ENCODE measurements around the gene NLRC5. TPM values are rescaled to one million over a fixed set of nuclear protein-coding genes. Genes with fewer than 3 reads are reported as not detected.
"Not testable (repeated sequence)": the region's sequence is repeated elsewhere in the genome, so short reads cannot be mapped to it uniquely, and the experiment has no call there.

Gene NLRC5
- total RNA-seq, 1 donor from 2014 or later = 1.5 TPM

- H3K27ac Mint-ChIP-seq (ENCODE audit: unreplicated experiment) = no peak overlapping the region
- no peaks in the 10 kb centered on the region for H3K36me3 Mint-ChIP-seq (ENCODE audit: unreplicated experiment)
- no peak for TF ChIP-seq CTCF (IDR thresholded peaks at IDR 0.05; ENCODE audit: partially characterized antibody, unreplicated experiment)
- H3K9me3 Mint-ChIP-seq (ENCODE audit: unreplicated experiment) = peaks cover 1% of the 10 kb centered on the region
- no peak overlapping the region for H3K4me3 Mint-ChIP-seq (ENCODE audit: unreplicated experiment)
- H3K27me3 Mint-ChIP-seq (ENCODE audit: unreplicated experiment) = no peaks in the 10 kb centered on the region
- no peak for DNase-seq
- H3K4me1 Mint-ChIP-seq (ENCODE audit: low read depth, unreplicated experiment) = peaks cover 2% of the 10 kb centered on the region
Measured at GRCh38 chr16:57067347-57067746, 78.0 kb downstream of the NLRC5 start.

GRCh38 chr16:57069053-57069452, 79.7 kb downstream of the NLRC5 start:
- Mint-ChIP-seq H3K27me3 (ENCODE audit: unreplicated experiment) (no peaks in the 10 kb centered on the region), H3K9me3 (ENCODE audit: unreplicated experiment) (peaks cover 2% of the 10 kb centered on the region), H3K4me3 (ENCODE audit: unreplicated experiment) (no peak overlapping the region), H3K4me1 (ENCODE audit: low read depth, unreplicated experiment) (no peaks in the 10 kb centered on the region), H3K27ac (ENCODE audit: unreplicated experiment) (no peak overlapping the region), H3K36me3 (ENCODE audit: unreplicated experiment) (no peaks in the 10 kb centered on the region)
- no peak for DNase-seq
- no peak for TF ChIP-seq CTCF (IDR thresholded peaks at IDR 0.05; ENCODE audit: partially characterized antibody, unreplicated experiment)

- peaks cover 2% of the 10 kb centered on the region for H3K9me3 Mint-ChIP-seq (ENCODE audit: unreplicated experiment)
- H3K36me3 Mint-ChIP-seq (ENCODE audit: unreplicated experiment) = no peaks in the 10 kb centered on the region
- H3K4me3 Mint-ChIP-seq (ENCODE audit: unreplicated experiment) = no peak overlapping the region
- DNase-seq = no peak
- H3K27me3 Mint-ChIP-seq (ENCODE audit: unreplicated experiment) = no peaks in the 10 kb centered on the region
- no peak overlapping the region for H3K27ac Mint-ChIP-seq (ENCODE audit: unreplicated experiment)
- no peaks in the 10 kb centered on the region for H3K4me1 Mint-ChIP-seq (ENCODE audit: low read depth, unreplicated experiment)
- TF ChIP-seq CTCF (IDR thresholded peaks at IDR 0.05; ENCODE audit: partially characterized antibody, unreplicated experiment) = no peak
Measured at GRCh38 chr16:57069635-57070370, 80.4 kb downstream of the NLRC5 start.

GRCh38 chr16:57070424-57070823, 81.1 kb downstream of the NLRC5 start:
- H3K36me3 Mint-ChIP-seq (ENCODE audit: unreplicated experiment) = no peaks in the 10 kb centered on the region
- no peak for TF ChIP-seq CTCF (IDR thresholded peaks at IDR 0.05; ENCODE audit: partially characterized antibody, unreplicated experiment)
- no peak overlapping the region for H3K4me3 Mint-ChIP-seq (ENCODE audit: unreplicated experiment)
- H3K27me3 Mint-ChIP-seq (ENCODE audit: unreplicated experiment) = no peaks in the 10 kb centered on the region
- DNase-seq = no peak
- H3K27ac Mint-ChIP-seq (ENCODE audit: unreplicated experiment) = no peak overlapping the region
- H3K9me3 Mint-ChIP-seq (ENCODE audit: unreplicated experiment) = peaks cover 2% of the 10 kb centered on the region
- H3K4me1 Mint-ChIP-seq (ENCODE audit: low read depth, unreplicated experiment) = no peaks in the 10 kb centered on the region

- H3K4me1 Mint-ChIP-seq (ENCODE audit: low read depth, unreplicated experiment); H3K9me3 Mint-ChIP-seq (ENCODE audit: unreplicated experiment); H3K36me3 Mint-ChIP-seq (ENCODE audit: unreplicated experiment); H3K27ac Mint-ChIP-seq (ENCODE audit: unreplicated experiment); DNase-seq; H3K27me3 Mint-ChIP-seq (ENCODE audit: unreplicated experiment); H3K4me3 Mint-ChIP-seq (ENCODE audit: unreplicated experiment): not testable (repeated sequence)
Measured at GRCh38 chr16:57071081-57071732, 81.8 kb downstream of the NLRC5 start.
